ENCODE results near the gene SLC5A2. TPM values are rescaled to one million over a fixed set of nuclear protein-coding genes. Genes with fewer than 3 reads are reported as not detected.

The SLC5A2 gene
- total RNA-seq, 1 donor = under 0.01 TPM

GRCh38 chr16:31465788-31466370, 17.0 kb upstream of the SLC5A2 start:
- no peak overlapping the region for H3K4me3 ChIP-seq (ENCODE audit: low read depth, low read length)
- no peak for DNase-seq (ENCODE audit: low read depth)
- TF ChIP-seq CTCF (IDR thresholded peaks at IDR 0.05; ENCODE audit: insufficient read depth, low read depth, low read length) = no peak

GRCh38 chr16:31466381-31466841, 16.5 kb upstream of the SLC5A2 start:
- TF ChIP-seq CTCF (IDR thresholded peaks at IDR 0.05; ENCODE audit: insufficient read depth, low read depth, low read length) = no peak
- DNase-seq (ENCODE audit: low read depth) = no peak
- H3K4me3 ChIP-seq (ENCODE audit: low read depth, low read length) = no peak overlapping the region

- no peak for DNase-seq (ENCODE audit: low read depth)
- no peak overlapping the region for H3K4me3 ChIP-seq (ENCODE audit: low read depth, low read length)
- no peak for TF ChIP-seq CTCF (IDR thresholded peaks at IDR 0.05; ENCODE audit: insufficient read depth, low read depth, low read length)
Observed at GRCh38 chr16:31467151-31467773, 15.7 kb upstream of the SLC5A2 start.

GRCh38 chr16:31467858-31468257, 15.1 kb upstream of the SLC5A2 start:
- no peak overlapping the region for H3K4me3 ChIP-seq (ENCODE audit: low read depth, low read length)
- TF ChIP-seq CTCF (IDR thresholded peaks at IDR 0.05; ENCODE audit: insufficient read depth, low read depth, low read length) = no peak
- DNase-seq (ENCODE audit: low read depth) = no peak

- H3K4me3 ChIP-seq (ENCODE audit: low read depth, low read length) = peak overlapping the region; percentile 90
- TF ChIP-seq CTCF (IDR thresholded peaks at IDR 0.05; ENCODE audit: insufficient read depth, low read depth, low read length) = no peak
- DNase-seq (ENCODE audit: low read depth) = no peak
Observed at GRCh38 chr16:31470615-31471014, 12.3 kb upstream of the SLC5A2 start.

- no peak for TF ChIP-seq CTCF (IDR thresholded peaks at IDR 0.05; ENCODE audit: insufficient read depth, low read depth, low read length)
- peak overlapping the region; percentile 90 for H3K4me3 ChIP-seq (ENCODE audit: low read depth, low read length)
- no peak for DNase-seq (ENCODE audit: low read depth)
Observed at GRCh38 chr16:31471241-31471874, 11.6 kb upstream of the SLC5A2 start.

Data from fibroblast of villous mesenchyme (primary cell).